Prostate gland (tissue), 2 donors: ENCODE data around the gene AFDN. TPM values are rescaled to one million over a fixed set of nuclear protein-coding genes. Genes with fewer than 3 reads are reported as not detected.

Experiments used
- DNase-seq: peaks from one replicate; pipeline ENCODE4 v3.0.0-alpha.2; 2019; ENCODE audit warnings: low spot score
- H3K27ac ChIP-seq, 2 donors: fragments of 200-600 bp; sonication (generic); 2 replicates each; pipeline ENCODE4 v1.5.1; 2017 to 2019
- H3K27me3 ChIP-seq: fragments of 200-600 bp; sonication (generic); replicated peaks from 2 replicates; pipeline ENCODE4 v1.5.1; 2019; ENCODE audit not compliant: insufficient read depth
- H3K36me3 ChIP-seq, 2 donors: fragments of 200-600 bp; sonication (generic); 1 replicate in 1 of 2; 2 replicates in 1 of 2; pipeline versions ENCODE4 v1.5.1 to v1.8.1; 2017 to 2019
- H3K4me1 ChIP-seq: fragments of 200-600 bp; sonication (generic); replicated peaks from 2 replicates; pipeline ENCODE4 v1.5.1; 2019
- H3K4me3 ChIP-seq, 2 donors: fragments of 200-600 bp; sonication (generic); 2 replicates each; pipeline ENCODE4 v1.5.1; 2017 to 2019
- H3K9me3 ChIP-seq: fragments of 200-600 bp; sonication (generic); 2 replicates; pipeline ENCODE4 v1.5.1; 2017
- POLR2A ChIP-seq: fragments of 450-650 bp; IDR thresholded peaks from one replicate; pipeline ENCODE4 v1.6.1; 2016; ENCODE audit warnings: antibody characterized with exemption, mild to moderate bottlenecking
- POLR2AphosphoS5 ChIP-seq: sonication (generic); formaldehyde crosslinking; IDR thresholded peaks from one replicate; pipeline ENCODE4 v1.6.1; 2017; ENCODE audit warnings: antibody characterized with exemption
- WGBS: methylation state at CpG from one replicate; pipeline ENCODE4 v1.1.5; 2018; 5-methylcytosine and 5-hydroxymethylcytosine counted together
- intact Hi-C: fragments of 100-400 bp; cut with DNase I; formaldehyde crosslinking; loops from one replicate; pipeline ENCODE4 v1.14.2; 2022
- total RNA-seq, 2 donors: library from RNA; depleted of rRNA; stranded (reverse); fragments of >200 nt; gene quantifications; one replicate each; pipeline ENCODE4 v1.1.0, GENCODE V29; 2016
- TF ChIP-seq, protein P1 (sequence below), 4 experiments: fragments of 200-600 bp in 2 of 4; fragments of 450-650 bp in 2 of 4; sonication (generic) in 2 of 4; IDR thresholded peaks; 1 replicate in 3 of 4; 2 replicates in 1 of 4; pipeline ENCODE4 v1.5.1; 2016 to 2019; ENCODE audit warnings: antibody characterized with exemption in 4 of 4, mild to moderate bottlenecking in 2 of 4, moderate library complexity in 2 of 4

AFDN gene
- total RNA-seq, 2 donors from 2014 or later, result 171 to 204 TPM

DNA sequence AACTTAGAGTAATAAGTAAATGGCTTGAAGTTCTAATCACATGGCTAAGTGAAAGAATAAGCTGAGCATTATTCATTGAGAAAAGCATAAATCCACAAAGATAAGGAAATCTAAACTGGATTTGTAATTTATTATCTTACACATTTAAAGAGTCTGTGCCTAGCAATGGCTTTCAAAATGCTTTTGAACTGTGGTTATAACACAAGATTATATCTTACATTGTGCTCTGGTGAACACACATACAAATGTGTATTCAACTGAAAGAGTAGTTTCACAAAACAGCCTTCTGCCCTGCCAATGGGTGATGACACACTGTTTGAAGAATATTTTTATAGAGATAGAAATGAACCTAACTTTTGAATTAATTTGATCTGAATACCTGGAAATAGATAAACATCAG is 83.3 kb downstream of the AFDN start:
- intact Hi-C loops, result no loop called here
- no peak for DNase-seq
- H3K4me1 ChIP-seq, result peaks cover 5% of the 10 kb centered on the region
- TF ChIP-seq, protein P1, sequence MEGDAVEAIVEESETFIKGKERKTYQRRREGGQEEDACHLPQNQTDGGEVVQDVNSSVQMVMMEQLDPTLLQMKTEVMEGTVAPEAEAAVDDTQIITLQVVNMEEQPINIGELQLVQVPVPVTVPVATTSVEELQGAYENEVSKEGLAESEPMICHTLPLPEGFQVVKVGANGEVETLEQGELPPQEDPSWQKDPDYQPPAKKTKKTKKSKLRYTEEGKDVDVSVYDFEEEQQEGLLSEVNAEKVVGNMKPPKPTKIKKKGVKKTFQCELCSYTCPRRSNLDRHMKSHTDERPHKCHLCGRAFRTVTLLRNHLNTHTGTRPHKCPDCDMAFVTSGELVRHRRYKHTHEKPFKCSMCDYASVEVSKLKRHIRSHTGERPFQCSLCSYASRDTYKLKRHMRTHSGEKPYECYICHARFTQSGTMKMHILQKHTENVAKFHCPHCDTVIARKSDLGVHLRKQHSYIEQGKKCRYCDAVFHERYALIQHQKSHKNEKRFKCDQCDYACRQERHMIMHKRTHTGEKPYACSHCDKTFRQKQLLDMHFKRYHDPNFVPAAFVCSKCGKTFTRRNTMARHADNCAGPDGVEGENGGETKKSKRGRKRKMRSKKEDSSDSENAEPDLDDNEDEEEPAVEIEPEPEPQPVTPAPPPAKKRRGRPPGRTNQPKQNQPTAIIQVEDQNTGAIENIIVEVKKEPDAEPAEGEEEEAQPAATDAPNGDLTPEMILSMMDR (IDR thresholded peaks at IDR 0.05), result no peak
- no peak for TF ChIP-seq POLR2AphosphoS5
- no peak for TF ChIP-seq POLR2A
- no peak overlapping the region for H3K4me3 ChIP-seq
- no peaks in the 10 kb centered on the region for H3K9me3 ChIP-seq
- H3K27ac ChIP-seq, result peak overlapping the region; percentile 2 to 38
- no peaks in the 10 kb centered on the region for H3K27me3 ChIP-seq
- no peaks in the 10 kb centered on the region for H3K36me3 ChIP-seq

DNA sequence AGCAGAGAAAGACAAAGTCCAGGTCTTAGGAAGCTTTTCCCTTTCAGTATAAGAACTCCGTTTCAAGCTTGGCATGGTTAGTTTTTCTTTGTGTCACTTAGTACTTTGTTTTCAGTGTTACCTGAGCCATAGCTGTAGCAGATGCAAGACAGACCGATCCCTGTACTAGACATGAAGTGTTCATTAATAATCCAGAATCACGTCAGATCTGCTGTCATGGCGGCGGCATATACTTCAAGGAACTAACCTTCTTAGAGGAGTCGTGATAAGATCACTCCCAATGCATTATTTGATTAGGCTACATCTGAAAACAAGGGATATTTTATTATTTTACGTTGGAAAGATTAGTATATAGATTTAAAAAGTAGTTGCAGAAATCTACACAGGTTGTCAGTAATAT is 83.9 kb downstream of the AFDN start:
- WGBS, result 82% methylated on average over 7 of the region's 7 CpGs
- Histone ChIP-seq H3K4me1 (peaks cover 5% of the 10 kb centered on the region), H3K36me3 (no peaks in the 10 kb centered on the region), H3K9me3 (no peaks in the 10 kb centered on the region), H3K27me3 (no peaks in the 10 kb centered on the region), H3K27ac (no peak overlapping the region), H3K4me3 (no peak overlapping the region)
- DNase-seq, result no peak
- TF ChIP-seq, protein P1 (IDR thresholded peaks at IDR 0.05), result no peak
- no peak for TF ChIP-seq POLR2AphosphoS5
- no peak for TF ChIP-seq POLR2A
- intact Hi-C loops, result no loop called here

DNA sequence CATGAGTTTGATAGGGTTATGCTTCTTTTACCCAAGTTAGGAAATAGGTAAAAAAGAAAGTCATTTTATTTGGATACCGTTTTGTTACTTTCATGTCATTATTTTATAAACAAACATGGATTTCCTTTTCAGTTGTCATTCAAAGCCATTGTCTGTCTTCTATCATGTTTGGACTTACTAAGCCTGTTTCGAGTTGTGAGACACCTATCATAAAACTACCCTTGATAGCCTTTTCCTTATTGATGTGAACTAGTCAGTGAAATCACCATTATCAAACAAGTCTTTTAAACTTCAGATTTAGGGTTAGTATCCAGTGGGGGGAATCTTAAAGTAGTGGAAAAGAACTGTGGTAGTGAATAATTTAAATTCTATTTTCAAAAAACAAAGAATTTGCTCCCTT is 85.8 kb downstream of the AFDN start:
- WGBS, result 69% methylated on average over 2 of the region's 2 CpGs
- no peaks in the 10 kb centered on the region for H3K9me3 ChIP-seq
- TF ChIP-seq POLR2A (no peak), POLR2AphosphoS5 (no peak)
- TF ChIP-seq, protein P1 (IDR thresholded peaks at IDR 0.05), result no peak
- intact Hi-C loops, result no loop called here
- no peak for DNase-seq
- H3K36me3 ChIP-seq, result peaks cover 0 to 4% of the 10 kb centered on the region in 2 donors
- no peaks in the 10 kb centered on the region for H3K27me3 ChIP-seq
- H3K4me3 ChIP-seq, result no peak overlapping the region
- H3K4me1 ChIP-seq, result peaks cover 5% of the 10 kb centered on the region
- no peak overlapping the region for H3K27ac ChIP-seq

DNA sequence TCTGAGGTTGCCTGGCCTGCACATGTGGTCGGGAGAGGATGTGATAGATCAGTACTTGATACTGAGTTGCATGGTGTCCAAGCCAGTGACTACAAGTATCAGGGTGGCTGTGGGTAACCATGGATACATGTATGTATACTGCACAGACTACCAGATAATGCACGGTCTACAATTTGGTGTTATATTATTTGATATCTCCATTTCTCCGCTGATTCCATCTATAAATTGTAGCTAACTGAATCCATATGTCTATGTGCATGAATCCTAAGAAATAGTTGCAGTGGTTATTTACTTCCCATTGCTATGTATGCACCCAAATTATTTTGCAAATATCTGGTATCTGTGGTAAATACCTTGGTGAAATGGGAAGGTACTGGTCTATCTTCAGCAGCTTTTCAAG is 87.0 kb downstream of the AFDN start:
- intact Hi-C loops, result no loop called here
- H3K36me3 ChIP-seq, result peaks cover 0 to 5% of the 10 kb centered on the region in 2 donors
- TF ChIP-seq, protein P1 (IDR thresholded peaks at IDR 0.05), result no peak
- no peak for DNase-seq
- no peaks in the 10 kb centered on the region for H3K9me3 ChIP-seq
- 89% methylated on average over 3 of the region's 3 CpGs for WGBS
- H3K27ac ChIP-seq, result no peak overlapping the region
- no peaks in the 10 kb centered on the region for H3K4me1 ChIP-seq
- H3K4me3 ChIP-seq, result no peak overlapping the region
- H3K27me3 ChIP-seq, result no peaks in the 10 kb centered on the region

DNA sequence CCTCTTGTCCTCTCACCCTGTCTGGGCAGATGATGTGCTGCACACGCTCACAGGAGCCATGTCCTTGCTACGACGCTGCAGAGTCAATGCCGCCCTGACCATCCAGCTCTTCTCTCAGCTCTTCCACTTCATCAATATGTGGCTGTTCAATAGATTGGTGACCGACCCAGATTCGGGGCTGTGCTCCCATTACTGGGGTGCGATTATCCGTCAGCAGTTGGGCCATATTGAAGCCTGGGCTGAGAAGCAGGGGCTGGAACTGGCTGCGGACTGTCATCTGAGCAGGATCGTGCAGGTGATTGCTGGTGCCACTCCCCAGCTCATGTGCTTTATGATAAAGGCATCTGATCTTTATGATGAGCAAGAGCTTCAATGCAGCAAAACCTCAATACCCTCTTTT is 88.4 kb downstream of the AFDN start:
- no peaks in the 10 kb centered on the region for H3K4me1 ChIP-seq
- intact Hi-C loops, result no loop called here
- H3K9me3 ChIP-seq, result no peaks in the 10 kb centered on the region
- H3K4me3 ChIP-seq, result no peak overlapping the region
- TF ChIP-seq, protein P1 (IDR thresholded peaks at IDR 0.05), result no peak
- TF ChIP-seq POLR2A, result no peak
- H3K27me3 ChIP-seq, result no peaks in the 10 kb centered on the region
- peaks cover 4 to 12% of the 10 kb centered on the region in 2 donors for H3K36me3 ChIP-seq
- 97% methylated on average over 10 of the region's 10 CpGs for WGBS
- no peak for DNase-seq
- H3K27ac ChIP-seq, result no peak overlapping the region
